ENCODE measurements around the gene CCDC152. TPM values are rescaled to one million over a fixed set of nuclear protein-coding genes. Genes with fewer than 3 reads are reported as not detected.
"Not testable (repeated sequence)": the region's sequence is repeated elsewhere in the genome, so short reads cannot be mapped to it uniquely, and the experiment has no call there.

Gene CCDC152, protein sequence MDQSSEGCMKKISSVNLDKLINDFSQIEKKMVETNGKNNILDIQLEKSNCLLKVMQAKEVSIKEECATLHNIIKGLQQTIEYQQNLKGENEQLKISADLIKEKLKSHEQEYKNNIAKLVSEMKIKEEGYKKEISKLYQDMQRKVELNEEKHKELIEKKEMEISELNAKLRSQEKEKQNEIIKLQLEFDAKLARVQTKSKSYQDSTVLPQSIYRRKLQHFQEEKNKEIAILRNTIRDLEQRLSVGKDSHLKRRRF
- 1 to 10 TPM in 5 of 6 donors, under 1 TPM in 1; 0.82 to 5.4 (median 2.8) TPM for polyA plus RNA-seq (ENCODE audit: low read depth in 6 of 6)

DNA sequence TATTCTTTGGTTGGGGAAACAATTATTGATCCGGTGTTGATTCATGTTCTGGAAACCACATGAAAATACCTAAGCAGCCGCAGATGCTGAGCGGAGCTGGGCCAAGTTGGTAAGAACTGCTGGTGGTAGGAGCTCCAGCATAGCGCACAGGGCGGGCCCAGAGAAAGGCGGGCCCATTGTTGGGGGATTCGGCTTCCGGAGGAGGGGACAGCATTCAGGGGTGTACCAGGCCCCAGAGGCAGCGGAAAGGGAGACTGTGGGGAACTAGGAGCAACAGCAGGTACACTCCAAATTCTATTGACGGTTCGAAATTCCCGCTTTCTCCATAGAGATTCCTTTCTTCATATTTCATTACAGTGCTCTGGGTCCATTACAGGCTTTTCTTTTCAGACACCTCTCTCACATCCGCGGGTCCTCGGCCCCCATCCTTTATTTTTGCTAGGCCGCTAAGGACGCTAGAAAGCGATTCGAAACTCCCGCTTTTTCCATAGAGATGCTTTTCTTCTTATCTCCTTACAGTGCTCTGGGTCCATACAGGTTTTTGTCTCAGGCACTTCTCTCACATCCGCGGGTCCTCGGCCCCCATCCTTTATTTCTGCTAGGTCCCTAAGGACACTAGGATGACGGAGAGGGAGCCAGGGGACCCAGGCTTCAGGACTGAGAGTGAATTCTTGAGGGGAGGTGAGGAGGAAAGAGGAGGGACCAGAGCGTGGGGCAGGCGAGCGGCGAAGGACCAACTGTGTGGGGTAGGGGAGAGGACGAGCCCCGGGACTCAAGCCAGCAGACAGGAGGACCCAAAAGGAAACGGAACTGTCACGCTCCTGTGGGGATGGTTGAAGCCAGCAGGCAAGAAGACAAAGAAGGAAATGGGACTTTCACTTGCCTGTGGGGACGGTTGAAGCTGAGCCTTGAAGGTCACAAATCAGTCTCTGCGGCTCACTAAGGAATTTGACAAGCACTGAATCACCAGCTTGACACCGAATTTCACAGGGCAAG lies at the start of gene CCDC152:
Gene CCDC152 (plus strand): TSS at position 213 of the 996 bp plus-strand sequence. CDS start 2,304 bp downstream, outside the sequence.
- H3K9me3 Mint-ChIP-seq, result no peaks in the 10 kb centered on the region
- H3K4me1 Mint-ChIP-seq, result peaks cover 8 to 11% (median 10%) of the 10 kb centered on the region in 3 donors
- peak; percentile 78 to 87 for ATAC-seq (ENCODE audit: low read depth in 2 of 2)
- peaks cover 0 to 6% (median 0%) of the 10 kb centered on the region in 3 donors for H3K27me3 Mint-ChIP-seq
- DNase-seq, result peak; percentile 7
- H3K36me3 Mint-ChIP-seq, result no peaks in the 10 kb centered on the region
- H3K4me3 Mint-ChIP-seq, result peak within 1 kb of the TSS; percentile 74 to 92 (median 87)
- H3K27ac Mint-ChIP-seq, result peak within 1 kb of the TSS in 5 of 6 donors; percentile 14 to 81 (median 71)

DNA sequence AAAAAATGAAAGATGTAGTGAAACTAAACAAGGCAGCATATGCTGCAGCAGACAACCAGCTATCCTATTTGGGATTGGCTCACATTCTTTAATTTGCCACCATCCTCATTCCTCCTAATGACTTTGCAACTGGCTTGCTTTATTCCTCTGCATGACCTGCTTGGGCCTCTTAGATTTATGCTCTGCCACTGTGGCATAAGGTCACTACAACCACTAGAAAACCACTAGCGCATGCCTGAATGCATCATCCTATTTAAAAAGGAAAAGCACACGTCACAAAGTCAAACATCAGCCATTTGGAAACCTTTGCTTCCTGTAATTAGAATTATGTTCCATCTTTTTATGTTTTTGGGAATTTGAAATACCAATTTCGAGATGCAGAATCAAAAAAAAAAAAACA lies 40.8 kb upstream of the CCDC152 start:
- no peaks in the 10 kb centered on the region for H3K9me3 Mint-ChIP-seq

DNA sequence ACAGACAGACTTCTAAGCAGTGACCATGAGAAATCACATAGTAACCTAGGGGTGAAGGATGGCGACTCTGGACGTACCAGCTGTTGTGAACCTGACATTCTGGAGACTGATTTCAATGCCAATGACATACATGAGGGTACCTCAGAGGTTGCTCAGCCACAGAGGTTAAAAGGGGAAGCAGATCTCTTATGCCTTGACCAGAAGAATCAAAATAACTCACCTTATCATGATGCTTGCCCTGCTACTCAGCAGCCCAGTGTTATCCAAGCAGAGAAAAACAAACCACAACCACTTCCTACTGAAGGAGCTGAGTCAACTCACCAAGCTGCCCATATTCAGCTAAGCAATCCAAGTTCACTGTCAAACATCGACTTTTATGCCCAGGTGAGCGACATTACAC lies 38.0 kb upstream of the CCDC152 start:
- Mint-ChIP-seq H3K36me3 (no peaks in the 10 kb centered on the region), H3K9me3 (no peaks in the 10 kb centered on the region), H3K4me1 (peaks cover 7 to 10% (median 9%) of the 10 kb centered on the region in 3 donors), H3K27ac (no peak overlapping the region), H3K4me3 (no peak overlapping the region), H3K27me3 (peaks cover 4 to 26% (median 18%) of the 10 kb centered on the region in 3 donors)
- no peak for DNase-seq
- ATAC-seq (ENCODE audit: low read depth in 2 of 2), result peak; percentile 36 to 42

More for the DNA sequence above, 40.8 kb upstream of the CCDC152 start:
- H3K27me3 Mint-ChIP-seq, result peaks cover 0 to 8% (median 6%) of the 10 kb centered on the region in 3 donors
- H3K4me3 Mint-ChIP-seq, result no peak overlapping the region
- no peaks in the 10 kb centered on the region for H3K36me3 Mint-ChIP-seq
- no peak overlapping the region for H3K27ac Mint-ChIP-seq
- peaks cover 7 to 9% (median 9%) of the 10 kb centered on the region in 3 donors for H3K4me1 Mint-ChIP-seq
- DNase-seq (no peak), ATAC-seq (ENCODE audit: low read depth in 2 of 2) (no peak)

DNA sequence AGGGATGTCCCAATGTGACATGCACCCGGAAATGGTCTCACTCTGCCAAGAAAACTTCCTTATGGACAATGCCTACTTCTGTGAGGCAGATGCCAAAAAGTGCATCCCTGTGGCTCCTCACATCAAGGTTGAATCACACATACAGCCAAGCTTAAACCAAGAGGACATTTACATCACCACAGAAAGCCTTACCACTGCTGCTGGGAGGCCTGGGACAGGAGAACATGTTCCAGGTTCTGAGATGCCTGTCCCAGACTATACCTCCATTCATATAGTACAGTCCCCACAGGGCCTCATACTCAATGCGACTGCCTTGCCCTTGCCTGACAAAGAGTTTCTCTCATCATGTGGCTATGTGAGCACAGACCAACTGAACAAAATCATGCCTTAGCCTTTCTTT lies 37.6 kb upstream of the CCDC152 start:
- Mint-ChIP-seq H3K4me1 (peaks cover 7 to 10% (median 9%) of the 10 kb centered on the region in 3 donors), H3K9me3 (no peaks in the 10 kb centered on the region), H3K27ac (peak overlapping the region in 1 of 6 donors; percentile 62), H3K27me3 (peaks cover 6 to 29% (median 19%) of the 10 kb centered on the region in 3 donors), H3K36me3 (no peaks in the 10 kb centered on the region), H3K4me3 (no peak overlapping the region)
- ATAC-seq (ENCODE audit: low read depth in 2 of 2) (no peak), DNase-seq (no peak)

DNA sequence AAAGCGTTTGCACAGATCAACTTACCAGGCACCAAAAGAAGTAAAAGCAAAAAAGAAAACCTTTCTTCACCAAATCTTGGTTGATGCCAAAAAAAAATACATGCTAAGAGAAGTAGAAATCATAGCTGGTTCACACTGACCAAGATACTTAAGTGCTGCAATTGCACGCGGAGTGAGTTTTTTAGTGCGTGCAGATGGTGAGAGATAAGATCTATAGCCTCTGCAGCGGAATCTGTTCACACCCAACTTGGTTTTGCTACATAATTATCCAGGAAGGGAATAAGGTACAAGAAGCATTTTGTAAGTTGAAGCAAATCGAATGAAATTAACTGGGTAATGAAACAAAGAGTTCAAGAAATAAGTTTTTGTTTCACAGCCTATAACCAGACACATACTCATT lies 36.4 kb upstream of the CCDC152 start:
- no peaks in the 10 kb centered on the region for H3K9me3 Mint-ChIP-seq
- H3K27me3 Mint-ChIP-seq, result peaks cover 6 to 29% (median 19%) of the 10 kb centered on the region in 3 donors
- no peak for DNase-seq
- ATAC-seq (ENCODE audit: low read depth in 2 of 2), result no peak
- H3K27ac Mint-ChIP-seq, result no peak overlapping the region
- no peaks in the 10 kb centered on the region for H3K36me3 Mint-ChIP-seq
- H3K4me1 Mint-ChIP-seq, result peaks cover 7 to 10% (median 9%) of the 10 kb centered on the region in 3 donors
- no peak overlapping the region for H3K4me3 Mint-ChIP-seq

DNA sequence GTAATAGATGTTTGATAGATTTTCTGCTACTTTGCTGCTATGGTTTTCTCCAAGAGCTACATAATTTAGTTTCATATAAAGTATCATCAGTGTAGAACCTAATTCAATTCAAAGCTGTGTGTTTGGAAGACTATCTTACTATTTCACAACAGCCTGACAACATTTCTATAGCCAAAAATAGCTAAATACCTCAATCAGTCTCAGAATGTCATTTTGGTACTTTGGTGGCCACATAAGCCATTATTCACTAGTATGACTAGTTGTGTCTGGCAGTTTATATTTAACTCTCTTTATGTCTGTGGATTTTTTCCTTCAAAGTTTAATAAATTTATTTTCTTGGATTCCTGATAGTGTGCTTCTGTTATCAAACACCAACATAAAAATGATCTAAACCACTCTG lies 35.1 kb upstream of the CCDC152 start:
- H3K4me3 Mint-ChIP-seq, result no peak overlapping the region
- peaks cover 7 to 10% (median 9%) of the 10 kb centered on the region in 3 donors for H3K4me1 Mint-ChIP-seq
- H3K27ac Mint-ChIP-seq, result no peak overlapping the region
- H3K9me3 Mint-ChIP-seq, result no peaks in the 10 kb centered on the region
- H3K27me3 Mint-ChIP-seq, result peaks cover 6 to 40% (median 24%) of the 10 kb centered on the region in 3 donors
- no peaks in the 10 kb centered on the region for H3K36me3 Mint-ChIP-seq
- DNase-seq (no peak), ATAC-seq (ENCODE audit: low read depth in 2 of 2) (no peak)

DNA sequence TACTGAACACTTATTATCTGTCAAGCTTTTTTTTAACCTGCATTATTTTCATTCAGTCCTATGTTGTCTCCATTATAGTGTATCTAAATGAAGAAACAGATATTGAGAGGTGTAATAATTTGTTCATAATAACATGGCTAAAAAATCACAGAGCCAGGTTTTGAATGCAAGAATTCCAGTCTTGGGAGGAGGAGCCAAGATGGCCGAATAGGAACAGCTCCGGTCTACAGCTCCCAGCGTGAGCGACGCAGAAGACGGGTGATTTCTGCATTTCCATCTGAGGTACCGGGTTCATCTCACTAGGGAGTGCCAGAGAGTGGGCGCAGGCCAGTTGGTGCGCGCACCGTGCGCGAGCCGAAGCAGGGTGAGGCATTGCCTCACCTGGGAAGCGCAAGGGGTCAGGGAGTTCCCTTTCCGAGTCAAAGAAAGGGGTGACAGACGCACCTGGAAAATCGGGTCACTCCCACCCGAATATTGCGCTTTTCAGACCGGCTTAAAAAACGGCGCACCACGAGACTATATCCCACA lies 22.0 kb upstream of the CCDC152 start:
- H3K4me1 Mint-ChIP-seq; H3K36me3 Mint-ChIP-seq; DNase-seq; ATAC-seq (ENCODE audit: low read depth in 2 of 2); H3K9me3 Mint-ChIP-seq; H3K27me3 Mint-ChIP-seq; H3K27ac Mint-ChIP-seq; H3K4me3 Mint-ChIP-seq: not testable (repeated sequence)

DNA sequence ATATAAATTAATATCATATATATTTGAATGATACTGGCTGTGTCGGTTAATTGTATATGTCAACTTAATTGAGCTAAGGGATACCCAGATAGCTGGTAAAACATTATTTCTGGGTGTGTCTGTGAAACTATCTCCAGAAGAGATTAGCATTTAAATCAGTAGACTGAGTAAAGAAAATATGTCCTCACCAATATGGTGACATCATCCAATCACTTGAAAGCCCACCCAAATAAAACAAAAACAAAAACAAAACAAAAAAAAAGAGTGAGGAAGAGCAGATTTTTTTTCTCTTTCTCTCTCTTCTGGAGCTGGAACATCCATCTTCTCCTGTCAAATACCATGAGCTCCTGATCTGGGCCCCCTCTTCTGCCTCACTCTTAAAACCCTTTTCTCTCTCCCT lies 15.7 kb upstream of the CCDC152 start:
- ATAC-seq (ENCODE audit: low read depth in 2 of 2), result no peak
- no peaks in the 10 kb centered on the region for H3K4me1 Mint-ChIP-seq

DNA sequence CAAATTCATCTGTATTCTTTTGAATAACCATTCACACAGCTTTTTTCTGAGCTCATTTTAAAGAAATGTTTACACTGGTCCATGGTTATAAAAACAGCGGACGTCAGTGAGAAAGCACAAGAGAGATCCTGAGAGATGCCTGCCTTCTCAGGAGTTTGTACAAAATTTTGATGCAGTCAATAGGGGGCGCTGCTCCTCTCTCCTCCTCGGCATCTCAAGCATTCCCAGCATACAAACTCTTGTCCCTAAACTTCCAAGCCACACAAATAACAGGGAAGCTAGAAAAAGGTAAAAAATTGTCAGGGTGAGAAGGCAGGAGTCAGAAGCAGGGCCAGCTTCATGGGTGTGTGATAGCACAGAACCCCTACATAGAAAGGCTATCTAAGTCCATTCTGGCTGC lies 11.2 kb upstream of the CCDC152 start:
- no peak for ATAC-seq (ENCODE audit: low read depth in 2 of 2)
- no peaks in the 10 kb centered on the region for H3K36me3 Mint-ChIP-seq
- H3K27ac Mint-ChIP-seq, result no peak overlapping the region
- DNase-seq, result no peak
- no peaks in the 10 kb centered on the region for H3K4me1 Mint-ChIP-seq
- peaks cover 0 to 8% (median 4%) of the 10 kb centered on the region in 3 donors for H3K27me3 Mint-ChIP-seq
- H3K9me3 Mint-ChIP-seq, result peaks cover 0 to 12% (median 2%) of the 10 kb centered on the region in 7 donors
- H3K4me3 Mint-ChIP-seq, result no peak overlapping the region

More for the DNA sequence above, 15.7 kb upstream of the CCDC152 start:
- no peak overlapping the region for H3K4me3 Mint-ChIP-seq
- H3K27ac Mint-ChIP-seq, result no peak overlapping the region
- no peak for DNase-seq
- peaks cover 0 to 8% (median 4%) of the 10 kb centered on the region in 3 donors for H3K27me3 Mint-ChIP-seq
- H3K9me3 Mint-ChIP-seq, result peaks cover 0 to 10% (median 3%) of the 10 kb centered on the region in 7 donors
- no peaks in the 10 kb centered on the region for H3K36me3 Mint-ChIP-seq

DNA sequence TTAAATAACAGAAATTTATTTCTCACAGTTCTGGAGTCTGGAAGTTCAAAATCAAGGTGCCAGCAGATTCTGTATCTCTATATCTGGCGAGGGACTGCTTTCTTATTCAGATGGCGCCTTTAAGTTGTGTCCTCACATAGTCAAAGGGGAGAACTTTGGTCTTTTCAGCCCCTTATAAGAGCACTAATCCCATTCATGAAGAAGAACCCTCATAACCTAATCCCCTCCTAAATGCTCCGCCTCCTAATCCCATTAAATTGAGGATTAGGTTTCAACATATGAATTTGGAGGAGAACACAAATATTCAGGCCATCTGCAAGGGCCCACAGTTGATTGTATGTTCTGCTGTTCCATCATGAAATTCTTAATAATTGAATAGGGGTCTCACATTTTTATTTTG lies 10.8 kb upstream of the CCDC152 start:
- Mint-ChIP-seq H3K4me3 (no peak overlapping the region), H3K27me3 (peaks cover 0 to 7% (median 4%) of the 10 kb centered on the region in 3 donors), H3K27ac (peak overlapping the region in 1 of 6 donors; percentile 66), H3K36me3 (no peaks in the 10 kb centered on the region), H3K4me1 (no peaks in the 10 kb centered on the region), H3K9me3 (peaks cover 0 to 12% (median 2%) of the 10 kb centered on the region in 7 donors)
- ATAC-seq (ENCODE audit: low read depth in 2 of 2) (no peak), DNase-seq (no peak)

DNA sequence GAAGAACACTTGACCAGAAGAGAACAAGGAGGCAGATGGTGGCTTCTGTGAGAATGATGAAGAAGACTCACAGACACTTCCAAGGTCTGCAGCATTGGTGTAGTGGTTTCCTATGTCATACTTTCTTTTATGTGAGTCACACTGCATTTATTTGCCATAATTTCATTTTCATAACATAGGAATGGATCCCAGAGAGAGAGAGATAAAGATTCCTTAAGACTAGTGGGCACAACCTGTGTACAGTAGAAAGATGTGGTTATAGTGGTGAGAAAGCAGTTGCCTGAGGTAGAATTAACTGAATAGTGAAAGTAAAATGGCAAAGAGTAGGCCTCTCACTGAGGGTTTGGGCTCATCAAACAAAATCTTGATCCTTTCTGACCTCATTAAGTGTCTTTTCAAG lies 7.6 kb upstream of the CCDC152 start:
- ATAC-seq (ENCODE audit: low read depth in 2 of 2), result no peak
- DNase-seq, result no peak
- Mint-ChIP-seq H3K27ac (no peak overlapping the region), H3K27me3 (no peaks in the 10 kb centered on the region), H3K9me3 (peaks cover 0 to 2% (median 0%) of the 10 kb centered on the region in 7 donors), H3K4me1 (no peaks in the 10 kb centered on the region), H3K36me3 (no peaks in the 10 kb centered on the region), H3K4me3 (no peak overlapping the region)

DNA sequence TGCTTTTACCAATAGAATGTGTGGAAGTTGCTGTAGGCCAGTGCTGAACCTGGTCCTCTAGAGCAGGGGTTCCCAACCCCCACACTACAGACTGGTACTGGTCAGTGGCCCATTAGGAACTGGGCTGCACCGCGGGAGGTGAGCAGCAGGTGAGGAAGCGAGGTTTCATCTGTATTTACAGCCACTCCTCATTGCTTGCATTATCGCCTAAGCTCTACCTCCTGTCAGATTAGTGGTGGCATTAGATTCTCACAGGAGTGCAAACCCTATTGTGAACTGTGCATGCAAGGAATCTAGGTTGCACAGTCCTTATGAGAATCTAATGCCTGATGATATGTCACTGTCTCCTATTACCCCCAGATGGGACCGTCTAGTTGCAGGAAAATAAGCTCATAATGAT lies 6.1 kb upstream of the CCDC152 start:
- no peaks in the 10 kb centered on the region for H3K4me1 Mint-ChIP-seq
- peaks cover 0 to 2% (median 0%) of the 10 kb centered on the region in 7 donors for H3K9me3 Mint-ChIP-seq
- no peaks in the 10 kb centered on the region for H3K27me3 Mint-ChIP-seq
- no peak overlapping the region for H3K4me3 Mint-ChIP-seq
- DNase-seq, result no peak
- no peak overlapping the region for H3K27ac Mint-ChIP-seq
- ATAC-seq (ENCODE audit: low read depth in 2 of 2), result no peak
- H3K36me3 Mint-ChIP-seq, result no peaks in the 10 kb centered on the region

DNA sequence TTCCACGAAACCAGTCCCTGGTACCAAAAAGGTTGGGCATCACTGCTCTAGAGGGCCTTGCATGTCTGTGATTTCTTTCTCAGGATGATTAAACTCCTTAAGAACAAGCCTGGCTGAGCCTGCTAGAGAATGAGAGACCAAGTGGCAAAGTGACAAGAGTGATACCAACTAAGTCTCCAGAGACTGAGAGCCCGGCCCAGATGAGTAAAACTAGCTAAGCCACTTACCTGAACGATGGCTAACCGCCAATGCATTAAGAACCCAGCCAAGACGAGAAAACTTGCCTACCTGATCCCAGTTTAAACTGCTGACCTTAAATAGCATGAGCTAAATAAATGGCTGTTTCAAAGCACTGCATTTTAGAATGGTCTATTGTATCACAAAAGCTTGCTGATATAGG lies 5.6 kb upstream of the CCDC152 start:
- DNase-seq, result no peak
- no peaks in the 10 kb centered on the region for H3K27me3 Mint-ChIP-seq
- no peak overlapping the region for H3K27ac Mint-ChIP-seq
- H3K9me3 Mint-ChIP-seq, result peaks cover 0 to 2% (median 0%) of the 10 kb centered on the region in 7 donors
- H3K4me1 Mint-ChIP-seq, result no peaks in the 10 kb centered on the region
- no peaks in the 10 kb centered on the region for H3K36me3 Mint-ChIP-seq
- no peak overlapping the region for H3K4me3 Mint-ChIP-seq
- ATAC-seq (ENCODE audit: low read depth in 2 of 2), result no peak

Measured in naive B cell (primary cell).